ENCODE results near the gene TMEM156.

The TMEM156 gene

DNA sequence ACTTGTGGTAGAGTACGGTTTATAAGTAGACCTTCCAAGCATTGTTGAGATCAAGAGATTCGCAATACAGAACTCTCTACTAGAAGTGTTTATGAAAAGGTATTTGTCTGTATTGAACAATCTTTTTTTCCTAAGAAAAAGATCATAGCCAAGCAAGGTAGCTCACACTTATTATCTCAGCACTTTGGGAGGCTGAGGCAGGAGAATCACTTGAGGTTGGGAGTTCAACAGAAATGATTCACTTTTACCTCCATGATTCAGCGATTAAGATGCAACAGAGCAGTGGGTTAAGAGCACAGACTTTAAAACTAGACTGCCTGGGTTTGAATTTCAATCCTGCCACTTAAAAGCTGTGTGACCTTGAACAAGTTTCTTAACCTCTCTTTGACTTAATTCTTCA lies 74.3 kb downstream of the TMEM156 start:
- H3K4me3 Mint-ChIP-seq: no peak overlapping the region
- peaks cover 6% of the 10 kb centered on the region for H3K9me3 Mint-ChIP-seq
- no peak overlapping the region for H3K27ac Mint-ChIP-seq (ENCODE audit: low read depth)
- H3K4me1 Mint-ChIP-seq: no peaks in the 10 kb centered on the region
- peaks cover 36% of the 10 kb centered on the region for H3K27me3 Mint-ChIP-seq
- DNase-seq (ENCODE audit: low spot score in 2 of 2) (no peak), ATAC-seq (replicated peaks; ENCODE audit: extremely low read depth, poor library complexity, severe bottlenecking) (no peak)
- no peaks in the 10 kb centered on the region for H3K36me3 Mint-ChIP-seq (ENCODE audit: insufficient read depth)

DNA sequence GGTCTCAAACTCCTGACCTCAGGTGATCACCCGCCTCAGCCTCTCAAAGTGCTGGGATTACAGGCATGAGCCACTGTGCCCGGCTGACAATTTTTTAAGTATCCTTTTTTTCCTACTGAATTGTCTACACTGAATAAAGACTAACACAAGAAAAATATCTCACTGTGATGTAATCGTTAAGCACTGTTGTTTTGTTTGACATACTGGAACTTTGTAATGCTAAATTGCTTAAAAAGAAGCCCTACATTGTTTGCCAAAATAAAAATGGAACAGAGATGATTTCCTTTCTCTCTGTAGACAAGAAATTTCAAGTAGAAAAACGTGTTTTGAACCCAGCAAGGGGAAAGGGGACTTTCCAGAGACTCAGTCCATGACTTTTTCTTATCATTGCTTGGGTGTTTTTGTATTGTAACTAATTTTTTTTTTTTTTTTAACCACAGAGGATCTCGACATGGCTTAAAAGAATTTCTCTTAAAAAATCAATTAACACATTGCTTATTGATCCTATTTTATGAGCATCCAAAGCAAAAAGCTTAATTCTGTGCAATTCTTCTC lies 74.9 kb downstream of the TMEM156 start:
- Mint-ChIP-seq H3K27ac (ENCODE audit: low read depth) (no peak overlapping the region), H3K4me1 (no peaks in the 10 kb centered on the region), H3K4me3 (no peak overlapping the region), H3K27me3 (peaks cover 36% of the 10 kb centered on the region), H3K9me3 (peaks cover 6% of the 10 kb centered on the region), H3K36me3 (ENCODE audit: insufficient read depth) (no peaks in the 10 kb centered on the region)
- ATAC-seq (replicated peaks; ENCODE audit: extremely low read depth, poor library complexity, severe bottlenecking) (no peak), DNase-seq (ENCODE audit: low spot score in 2 of 2) (no peak)

DNA sequence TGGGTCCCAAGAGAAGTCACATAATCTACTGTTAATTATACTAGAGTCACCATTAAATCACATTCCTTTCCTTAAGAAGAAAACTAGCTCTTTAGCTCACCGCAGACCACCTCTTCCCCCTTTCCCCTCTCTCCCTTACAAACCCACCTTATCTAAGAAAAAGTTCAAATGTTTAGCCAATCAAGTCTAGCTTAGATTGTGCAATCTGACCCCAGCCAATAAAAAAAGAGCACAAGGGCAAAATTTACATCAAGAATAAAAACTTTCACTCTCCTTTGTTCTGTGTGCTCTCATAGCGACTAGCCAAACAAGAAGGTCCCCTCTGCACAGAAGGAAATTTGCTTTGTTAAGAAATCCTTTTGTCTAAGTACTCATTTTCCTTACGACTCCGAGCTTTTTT lies 76.3 kb downstream of the TMEM156 start:
- Mint-ChIP-seq H3K36me3 (ENCODE audit: insufficient read depth) (no peaks in the 10 kb centered on the region), H3K27me3 (peaks cover 36% of the 10 kb centered on the region), H3K9me3 (no peaks in the 10 kb centered on the region), H3K27ac (ENCODE audit: low read depth) (no peak overlapping the region), H3K4me1 (no peaks in the 10 kb centered on the region), H3K4me3 (no peak overlapping the region)
- DNase-seq (ENCODE audit: low spot score in 2 of 2): no peak
- ATAC-seq (replicated peaks; ENCODE audit: extremely low read depth, poor library complexity, severe bottlenecking): no peak

DNA sequence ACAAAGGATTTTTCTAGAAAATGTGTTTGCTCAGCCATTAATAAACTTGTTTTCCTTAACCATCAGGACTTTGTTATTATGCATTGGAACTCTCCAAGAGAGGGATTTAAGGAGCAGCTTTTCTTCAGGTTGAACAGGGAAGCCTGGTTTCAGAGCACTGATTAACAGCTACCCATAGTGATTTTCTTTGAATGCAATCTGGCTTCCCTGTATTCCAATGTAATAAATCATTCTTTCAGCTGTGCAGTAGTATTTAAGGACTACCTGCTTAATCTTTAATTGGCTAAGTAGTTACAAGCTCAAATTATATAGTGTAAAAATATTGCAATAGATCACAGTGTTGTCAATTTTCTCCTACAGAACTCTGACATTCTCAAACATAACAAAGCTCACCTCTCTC lies 77.5 kb downstream of the TMEM156 start:
- no peak overlapping the region for H3K27ac Mint-ChIP-seq (ENCODE audit: low read depth)
- H3K4me3 Mint-ChIP-seq: no peak overlapping the region
- ATAC-seq (replicated peaks; ENCODE audit: extremely low read depth, poor library complexity, severe bottlenecking) (no peak), DNase-seq (ENCODE audit: low spot score in 2 of 2) (no peak)
- no peaks in the 10 kb centered on the region for H3K36me3 Mint-ChIP-seq (ENCODE audit: insufficient read depth)
- peaks cover 36% of the 10 kb centered on the region for H3K27me3 Mint-ChIP-seq
- no peaks in the 10 kb centered on the region for H3K9me3 Mint-ChIP-seq
- H3K4me1 Mint-ChIP-seq: peaks cover 2% of the 10 kb centered on the region

GRCh38 chr4:38952017-38952416 lies 80.2 kb downstream of the TMEM156 start:
- H3K27ac Mint-ChIP-seq (ENCODE audit: low read depth): no peak overlapping the region

GRCh38 chr4:38951598-38951997 lies 80.6 kb downstream of the TMEM156 start:
- Mint-ChIP-seq H3K27ac (ENCODE audit: low read depth) (no peak overlapping the region), H3K4me1 (peaks cover 11% of the 10 kb centered on the region), H3K9me3 (no peaks in the 10 kb centered on the region), H3K36me3 (ENCODE audit: insufficient read depth) (no peaks in the 10 kb centered on the region), H3K27me3 (peaks cover 31% of the 10 kb centered on the region), H3K4me3 (no peak overlapping the region)
- DNase-seq (ENCODE audit: low spot score in 2 of 2) (no peak), ATAC-seq (replicated peaks; ENCODE audit: extremely low read depth, poor library complexity, severe bottlenecking) (no peak)

More at GRCh38 chr4:38952017-38952416, 80.2 kb downstream of the TMEM156 start:
- peaks cover 35% of the 10 kb centered on the region for H3K27me3 Mint-ChIP-seq
- H3K4me1 Mint-ChIP-seq: peaks cover 11% of the 10 kb centered on the region
- H3K9me3 Mint-ChIP-seq: no peaks in the 10 kb centered on the region
- H3K36me3 Mint-ChIP-seq (ENCODE audit: insufficient read depth): no peaks in the 10 kb centered on the region
- H3K4me3 Mint-ChIP-seq: no peak overlapping the region
- ATAC-seq (replicated peaks; ENCODE audit: extremely low read depth, poor library complexity, severe bottlenecking): no peak
- no peak for DNase-seq (ENCODE audit: low spot score in 2 of 2)

DNA sequence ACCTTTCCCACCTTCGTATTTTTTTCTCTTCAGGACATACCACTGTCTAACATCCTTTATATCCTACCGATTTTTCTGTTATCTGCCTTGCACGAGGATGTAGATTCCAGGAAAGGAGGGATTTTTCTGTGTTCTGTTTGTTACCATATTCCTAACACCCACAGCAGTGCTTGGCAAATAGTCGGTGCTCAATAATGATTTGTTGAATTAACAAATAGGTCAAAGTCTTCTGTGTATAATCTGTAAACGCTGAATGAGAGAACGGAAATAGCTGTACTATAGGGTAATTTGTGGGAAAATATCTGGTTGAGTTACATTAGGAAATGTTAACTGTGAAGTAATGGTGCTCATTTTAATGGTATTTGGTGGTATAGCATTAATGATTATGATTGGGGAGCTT lies 81.5 kb downstream of the TMEM156 start:
- Mint-ChIP-seq H3K9me3 (no peaks in the 10 kb centered on the region), H3K4me3 (no peak overlapping the region), H3K4me1 (peaks cover 11% of the 10 kb centered on the region), H3K36me3 (ENCODE audit: insufficient read depth) (no peaks in the 10 kb centered on the region), H3K27me3 (peaks cover 23% of the 10 kb centered on the region), H3K27ac (ENCODE audit: low read depth) (peak overlapping the region; percentile 75)
- ATAC-seq (replicated peaks; ENCODE audit: extremely low read depth, poor library complexity, severe bottlenecking) (no peak), DNase-seq (ENCODE audit: low spot score in 2 of 2) (no peak)

- H3K4me3 Mint-ChIP-seq: no peak overlapping the region
- H3K36me3 Mint-ChIP-seq (ENCODE audit: insufficient read depth): no peaks in the 10 kb centered on the region
- no peaks in the 10 kb centered on the region for H3K9me3 Mint-ChIP-seq
- peaks cover 17% of the 10 kb centered on the region for H3K27me3 Mint-ChIP-seq
- H3K4me1 Mint-ChIP-seq: peaks cover 11% of the 10 kb centered on the region
- DNase-seq (ENCODE audit: low spot score in 2 of 2): no peak
- peak overlapping the region; percentile 75 for H3K27ac Mint-ChIP-seq (ENCODE audit: low read depth)
- no peak for ATAC-seq (replicated peaks; ENCODE audit: extremely low read depth, poor library complexity, severe bottlenecking)
Observed at GRCh38 chr4:38950159-38950558, 82.0 kb downstream of the TMEM156 start.

DNA sequence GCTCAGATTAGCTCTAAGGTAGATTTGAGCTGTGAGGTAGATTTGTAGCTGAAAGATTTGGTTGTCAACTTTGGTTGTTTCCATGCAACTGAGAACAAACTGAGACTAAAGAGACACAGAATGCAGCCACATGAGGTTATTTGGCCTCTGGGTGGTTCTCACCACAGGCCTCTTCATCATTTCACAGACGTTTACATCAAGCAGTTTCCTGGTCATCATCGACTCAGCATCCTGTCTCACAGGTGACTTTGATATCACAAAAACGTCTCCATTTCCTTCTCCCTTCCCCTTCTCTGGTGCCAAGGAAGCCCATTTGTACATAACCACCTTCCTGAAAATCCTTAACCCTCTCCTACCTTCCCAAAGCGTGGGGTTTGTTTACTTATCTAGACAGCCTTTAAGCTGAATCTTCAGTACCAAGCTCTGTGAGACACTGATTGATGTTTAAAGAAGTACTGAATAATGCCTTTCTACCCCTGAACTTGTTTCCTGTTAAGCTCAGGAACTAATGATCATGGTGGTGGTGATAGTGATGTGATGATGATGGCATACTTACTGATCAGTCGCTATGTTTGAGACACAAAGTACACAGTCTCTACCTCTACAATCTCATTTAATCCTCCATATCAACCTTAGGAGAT lies 82.7 kb downstream of the TMEM156 start:
- H3K36me3 Mint-ChIP-seq (ENCODE audit: insufficient read depth): no peaks in the 10 kb centered on the region
- DNase-seq (ENCODE audit: low spot score in 2 of 2) (peak; percentile 14 to 40), ATAC-seq (replicated peaks; ENCODE audit: extremely low read depth, poor library complexity, severe bottlenecking) (peak; percentile 93)

GRCh38 chr4:38948551-38948950 lies 83.7 kb downstream of the TMEM156 start:
- Mint-ChIP-seq H3K4me3 (no peak overlapping the region), H3K27ac (ENCODE audit: low read depth) (peak overlapping the region; percentile 75), H3K9me3 (no peaks in the 10 kb centered on the region), H3K4me1 (peaks cover 11% of the 10 kb centered on the region), H3K36me3 (ENCODE audit: insufficient read depth) (no peaks in the 10 kb centered on the region), H3K27me3 (peaks cover 6% of the 10 kb centered on the region)
- DNase-seq (ENCODE audit: low spot score in 2 of 2) (no peak), ATAC-seq (replicated peaks; ENCODE audit: extremely low read depth, poor library complexity, severe bottlenecking) (no peak)

More for the DNA sequence above, 82.7 kb downstream of the TMEM156 start:
- no peak overlapping the region for H3K4me3 Mint-ChIP-seq
- H3K27me3 Mint-ChIP-seq: peaks cover 14% of the 10 kb centered on the region
- H3K9me3 Mint-ChIP-seq: no peaks in the 10 kb centered on the region
- peaks cover 11% of the 10 kb centered on the region for H3K4me1 Mint-ChIP-seq
- peak overlapping the region; percentile 75 for H3K27ac Mint-ChIP-seq (ENCODE audit: low read depth)

DNA sequence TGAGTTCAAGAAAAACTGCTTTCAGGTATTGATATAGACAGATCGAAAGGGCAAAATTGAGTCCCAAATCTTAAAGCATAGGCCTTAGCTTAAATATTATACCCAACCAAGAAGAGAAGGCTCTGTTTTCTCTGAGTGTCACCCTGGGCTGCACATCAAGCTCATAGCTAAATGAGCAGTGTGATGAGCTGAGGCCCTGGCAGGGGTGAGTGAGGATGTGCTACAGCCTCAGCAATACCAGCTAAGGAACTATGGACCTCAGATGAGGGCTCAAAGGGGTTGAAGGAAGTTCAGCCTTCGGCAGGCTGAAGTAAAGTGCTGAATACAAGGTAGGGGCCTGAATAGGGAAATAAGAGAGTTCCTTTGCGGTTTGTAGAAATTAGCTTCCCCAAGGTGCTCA lies 85.3 kb downstream of the TMEM156 start:
- H3K4me3 Mint-ChIP-seq: no peak overlapping the region
- no peaks in the 10 kb centered on the region for H3K27me3 Mint-ChIP-seq
- no peak for ATAC-seq (replicated peaks; ENCODE audit: extremely low read depth, poor library complexity, severe bottlenecking)

DNA sequence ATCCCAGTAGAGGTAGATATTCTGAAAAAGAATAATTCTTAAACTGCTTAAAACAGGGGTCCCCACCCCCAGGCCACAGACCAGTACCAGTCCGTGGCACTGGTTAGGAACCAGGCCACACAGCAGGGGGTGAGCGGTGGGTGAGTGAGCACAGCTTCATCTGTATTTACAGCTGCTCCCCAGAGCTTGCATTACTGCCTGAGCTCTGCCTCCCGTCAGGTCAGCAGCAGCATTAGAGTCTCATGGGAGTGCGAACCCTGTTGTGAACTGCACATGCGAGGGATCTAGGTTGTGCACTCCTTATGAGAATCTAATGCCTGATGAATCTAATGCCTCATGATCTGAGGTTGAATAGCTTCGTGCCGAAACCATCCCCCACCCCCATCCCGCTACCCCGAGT lies 87.8 kb downstream of the TMEM156 start:
- no peaks in the 10 kb centered on the region for H3K36me3 Mint-ChIP-seq (ENCODE audit: insufficient read depth)
- peaks cover 6% of the 10 kb centered on the region for H3K4me1 Mint-ChIP-seq
- DNase-seq (ENCODE audit: low spot score in 2 of 2) (no peak), ATAC-seq (replicated peaks; ENCODE audit: extremely low read depth, poor library complexity, severe bottlenecking) (no peak)
- H3K9me3 Mint-ChIP-seq: no peaks in the 10 kb centered on the region
- H3K4me3 Mint-ChIP-seq: no peak overlapping the region
- no peak overlapping the region for H3K27ac Mint-ChIP-seq (ENCODE audit: low read depth)
- H3K27me3 Mint-ChIP-seq: no peaks in the 10 kb centered on the region

More for the DNA sequence above, 85.3 kb downstream of the TMEM156 start:
- H3K9me3 Mint-ChIP-seq: no peaks in the 10 kb centered on the region
- no peaks in the 10 kb centered on the region for H3K36me3 Mint-ChIP-seq (ENCODE audit: insufficient read depth)
- H3K4me1 Mint-ChIP-seq: peaks cover 11% of the 10 kb centered on the region
- no peak overlapping the region for H3K27ac Mint-ChIP-seq (ENCODE audit: low read depth)
- no peak for DNase-seq (ENCODE audit: low spot score in 2 of 2)

- Mint-ChIP-seq H3K27me3 (no peaks in the 10 kb centered on the region), H3K4me1 (no peaks in the 10 kb centered on the region), H3K4me3 (no peak overlapping the region), H3K36me3 (ENCODE audit: insufficient read depth) (no peaks in the 10 kb centered on the region), H3K27ac (ENCODE audit: low read depth) (no peak overlapping the region), H3K9me3 (no peaks in the 10 kb centered on the region)
- DNase-seq (ENCODE audit: low spot score in 2 of 2): no peak
- no peak for ATAC-seq (replicated peaks; ENCODE audit: extremely low read depth, poor library complexity, severe bottlenecking)
Observed at GRCh38 chr4:38943343-38943742, 88.9 kb downstream of the TMEM156 start.
